Activated CD4-positive, CD25-positive, alpha-beta regulatory T cell (primary cell): ENCODE data around the gene NUS1.
"Not testable (repeated sequence)": the region's sequence is repeated elsewhere in the genome, so short reads cannot be mapped to it uniquely, and the experiment has no call there.

ENCODE experiments used
- DNase-seq, 4 experiments: peaks; one replicate each; lab custom pipeline; 2025; lab: John Stamatoyannopoulos, UW

NUS1 gene

GRCh38 chr6:117674991-117675657 lies at the start of gene NUS1:
Gene NUS1, plus strand, starts transcription at chr6:117675469. Its CDS starts 202 bp downstream, at chr6:117675671.
- DNase-seq, result peak; percentile 96 to 99 (median 97)

GRCh38 chr6:117627533-117627932 lies 47.7 kb upstream of the NUS1 start:
- DNase-seq, result no peak

DNA sequence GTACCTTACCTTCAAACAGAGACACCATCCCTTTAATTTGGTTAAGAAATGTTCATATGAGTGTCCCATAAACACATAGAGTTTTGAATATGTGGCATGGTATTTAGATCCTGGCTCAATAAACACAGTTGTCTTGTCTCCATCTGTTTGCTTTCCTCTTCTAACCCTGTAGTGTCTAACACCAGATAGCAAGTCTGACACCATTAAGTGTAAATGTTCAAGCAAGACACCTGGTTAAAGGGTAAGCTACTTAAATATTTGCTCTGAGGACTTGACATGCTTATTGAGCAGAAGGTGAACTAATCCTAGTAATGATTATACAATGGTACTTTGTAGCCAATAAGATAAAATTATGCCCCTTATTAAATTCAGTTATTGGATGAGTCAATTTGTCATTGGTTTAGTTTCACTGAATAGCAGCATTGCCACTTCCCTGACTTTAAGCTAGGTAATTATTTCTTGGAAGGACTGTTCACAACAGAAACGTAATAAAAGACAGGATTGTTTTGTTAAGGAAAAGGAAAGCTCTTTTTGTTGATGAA lies 46.1 kb upstream of the NUS1 start:
- DNase-seq, result no peak

DNA sequence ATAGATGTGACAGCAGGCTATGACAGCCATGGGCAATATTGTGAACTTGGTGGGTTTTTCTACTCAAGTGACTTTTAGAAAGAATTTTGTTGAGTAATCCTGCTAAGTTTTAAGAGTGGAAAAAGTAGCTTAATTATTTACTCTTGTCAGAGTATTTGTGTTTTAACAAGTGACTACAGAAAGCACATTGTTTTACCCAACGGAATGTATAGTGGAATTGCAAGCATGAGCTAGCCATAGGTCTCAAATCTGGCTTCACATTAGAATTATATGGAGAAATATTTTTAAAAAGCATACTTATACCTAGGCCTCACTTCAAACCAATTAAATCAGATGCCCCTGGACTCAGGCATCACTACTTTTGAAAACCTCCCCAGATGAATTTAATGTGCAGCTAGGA lies 37.5 kb upstream of the NUS1 start:
- no peak for DNase-seq

DNA sequence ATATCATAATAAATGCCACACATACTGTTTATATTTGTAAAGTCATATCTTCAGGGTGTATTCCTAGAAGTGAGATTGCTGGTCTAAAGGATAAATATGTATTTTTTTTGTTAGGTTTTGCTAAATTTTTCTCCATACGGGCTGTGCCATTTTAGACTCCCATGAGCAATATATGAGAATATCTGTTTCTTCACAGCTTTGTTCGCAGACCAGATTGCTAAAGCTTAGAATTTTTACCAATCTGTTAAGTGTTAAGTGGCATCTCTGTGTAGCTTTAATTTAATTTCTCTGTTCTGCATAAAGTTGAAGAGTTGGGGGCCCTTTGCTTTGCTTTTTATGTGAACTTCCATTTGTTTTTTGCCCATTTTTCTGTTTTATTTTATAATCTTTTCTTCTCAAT lies 32.3 kb upstream of the NUS1 start:
- no peak for DNase-seq

- DNase-seq, result not testable (repeated sequence)
Observed at GRCh38 chr6:117651984-117652383, 23.3 kb upstream of the NUS1 start.

- no peak for DNase-seq
Observed at GRCh38 chr6:117653949-117654348, 21.3 kb upstream of the NUS1 start.

DNA sequence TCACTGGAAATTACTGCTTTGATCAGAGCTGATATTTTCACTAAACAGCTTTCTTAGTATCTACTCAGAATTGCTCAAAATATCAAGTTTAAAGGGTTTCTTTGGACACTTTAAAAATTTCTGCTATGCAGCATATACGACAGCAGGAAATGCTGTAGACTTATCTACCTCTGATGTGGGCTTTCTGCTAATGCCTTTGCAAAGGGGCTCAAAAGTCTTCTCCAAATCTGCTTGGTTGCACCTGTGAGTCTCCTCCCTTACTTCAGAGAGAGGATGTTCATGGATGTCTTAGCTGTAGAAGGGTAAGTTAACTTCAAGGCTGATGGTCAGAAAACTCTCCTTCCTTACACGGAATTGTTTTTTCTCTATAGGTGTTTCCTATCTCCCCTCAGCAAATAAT lies 19.9 kb upstream of the NUS1 start:
- no peak for DNase-seq

DNA sequence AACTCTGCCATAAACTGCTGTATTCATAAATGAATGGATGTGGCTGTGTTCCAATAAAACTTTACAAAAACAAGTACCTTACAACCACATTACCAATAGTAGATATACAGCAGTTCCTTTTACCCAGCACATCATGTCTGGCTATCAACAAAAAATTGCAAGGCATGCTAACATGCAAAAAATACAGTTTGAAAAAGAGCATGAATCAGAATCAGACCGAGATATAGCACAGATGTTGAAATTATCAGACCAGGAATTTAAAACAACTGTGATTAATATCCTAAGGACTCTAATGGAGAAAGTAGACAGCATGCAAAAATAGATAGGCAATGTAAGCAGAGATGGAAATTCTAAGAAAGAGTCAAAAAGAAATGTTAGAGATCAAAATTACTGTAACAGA lies 8.4 kb upstream of the NUS1 start:
- no peak for DNase-seq

- no peak for DNase-seq
Observed at GRCh38 chr6:117668736-117669135, 6.5 kb upstream of the NUS1 start.

- DNase-seq, result no peak
Observed at GRCh38 chr6:117674503-117674902, 766 bp upstream of the NUS1 start.

DNA sequence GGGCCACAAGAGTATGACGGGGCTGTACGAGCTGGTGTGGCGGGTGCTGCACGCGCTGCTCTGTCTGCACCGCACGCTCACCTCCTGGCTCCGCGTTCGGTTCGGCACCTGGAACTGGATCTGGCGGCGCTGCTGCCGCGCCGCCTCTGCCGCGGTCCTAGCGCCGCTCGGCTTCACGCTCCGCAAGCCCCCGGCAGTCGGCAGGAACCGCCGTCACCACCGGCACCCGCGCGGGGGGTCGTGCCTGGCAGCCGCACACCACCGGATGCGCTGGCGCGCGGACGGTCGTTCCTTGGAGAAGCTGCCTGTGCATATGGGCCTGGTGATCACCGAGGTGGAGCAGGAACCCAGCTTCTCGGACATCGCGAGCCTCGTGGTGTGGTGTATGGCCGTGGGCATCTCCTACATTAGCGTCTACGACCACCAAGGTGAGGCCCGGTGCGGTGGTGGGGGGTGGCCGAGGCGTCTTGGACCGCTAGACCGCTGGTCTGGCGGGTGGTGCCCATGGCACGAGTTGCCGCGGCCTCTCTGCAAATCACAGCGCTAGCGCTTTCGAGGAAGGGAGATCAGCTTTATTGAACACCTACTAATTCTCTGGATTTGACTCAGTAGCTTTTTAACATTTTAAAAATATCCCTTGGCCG lies 511 bp downstream of the NUS1 start:
- DNase-seq, result not testable (repeated sequence)

- DNase-seq, result no peak
Observed at GRCh38 chr6:117676577-117677218, 1.4 kb downstream of the NUS1 start.

- no peak for DNase-seq
Observed at GRCh38 chr6:117677553-117678141, 2.4 kb downstream of the NUS1 start.

GRCh38 chr6:117681162-117681741 lies 6.0 kb downstream of the NUS1 start:
- DNase-seq, result no peak

DNA sequence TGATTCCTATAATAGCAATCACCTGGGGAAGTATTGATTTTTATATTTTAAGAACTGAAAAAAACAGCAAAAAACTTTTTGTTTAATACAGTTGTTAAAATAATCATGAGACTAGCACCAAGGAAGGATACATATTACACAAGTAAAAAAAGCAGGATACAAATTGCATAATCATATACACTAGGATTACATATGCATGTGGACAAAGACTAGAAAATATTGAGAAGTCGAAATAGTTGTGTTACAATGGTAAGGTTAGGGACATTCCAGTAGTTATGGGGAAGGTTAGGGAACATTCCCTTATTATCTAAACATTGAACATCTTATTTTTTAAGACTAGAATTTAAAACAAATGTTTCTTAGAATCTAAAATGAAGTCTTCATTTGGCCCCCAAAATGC lies 9.5 kb downstream of the NUS1 start:
- DNase-seq, result no peak

GRCh38 chr6:117685359-117685758 lies 10.1 kb downstream of the NUS1 start:
- DNase-seq, result no peak

- no peak for DNase-seq
Observed at GRCh38 chr6:117687021-117687648, 11.9 kb downstream of the NUS1 start.

DNA sequence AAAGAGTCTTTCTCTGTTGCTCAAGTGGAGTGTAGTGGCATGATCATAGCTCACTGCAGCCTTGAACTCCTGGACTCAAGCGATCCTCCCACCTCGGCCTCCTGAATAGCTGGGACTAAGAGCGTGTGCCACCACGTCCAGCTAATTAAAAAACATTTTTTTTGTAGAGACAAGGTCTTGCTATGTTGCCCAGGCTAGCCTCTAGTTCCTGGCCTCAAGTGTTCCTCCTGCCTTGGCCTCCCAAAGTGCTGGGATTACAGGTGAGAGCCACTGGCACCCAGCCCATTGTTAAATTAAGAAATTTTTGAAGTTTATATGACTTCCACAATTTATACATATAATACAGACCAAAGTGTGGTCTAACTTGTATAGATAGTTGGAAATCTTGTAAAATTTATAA lies 14.3 kb downstream of the NUS1 start:
- DNase-seq, result not testable (repeated sequence)

DNA sequence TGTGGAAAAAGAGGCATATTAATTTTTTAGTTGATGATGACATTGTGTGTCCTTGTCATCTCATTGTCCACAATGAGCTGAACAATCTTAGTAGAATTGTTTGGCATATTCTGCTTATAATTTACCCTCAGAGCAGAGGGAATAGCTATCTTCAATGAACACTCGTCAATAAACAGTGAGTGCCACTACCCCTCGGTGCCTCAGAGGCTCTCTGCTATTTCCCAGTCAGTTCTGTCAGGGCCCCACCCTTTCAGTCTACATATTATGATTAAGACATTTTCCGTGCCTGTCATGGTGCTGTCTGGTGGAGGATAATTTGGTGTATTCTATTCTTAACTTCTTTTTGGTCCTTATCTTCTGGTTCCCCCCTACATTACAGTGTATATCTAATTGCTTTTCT lies 31.2 kb downstream of the NUS1 start:
- DNase-seq, result no peak

DNA sequence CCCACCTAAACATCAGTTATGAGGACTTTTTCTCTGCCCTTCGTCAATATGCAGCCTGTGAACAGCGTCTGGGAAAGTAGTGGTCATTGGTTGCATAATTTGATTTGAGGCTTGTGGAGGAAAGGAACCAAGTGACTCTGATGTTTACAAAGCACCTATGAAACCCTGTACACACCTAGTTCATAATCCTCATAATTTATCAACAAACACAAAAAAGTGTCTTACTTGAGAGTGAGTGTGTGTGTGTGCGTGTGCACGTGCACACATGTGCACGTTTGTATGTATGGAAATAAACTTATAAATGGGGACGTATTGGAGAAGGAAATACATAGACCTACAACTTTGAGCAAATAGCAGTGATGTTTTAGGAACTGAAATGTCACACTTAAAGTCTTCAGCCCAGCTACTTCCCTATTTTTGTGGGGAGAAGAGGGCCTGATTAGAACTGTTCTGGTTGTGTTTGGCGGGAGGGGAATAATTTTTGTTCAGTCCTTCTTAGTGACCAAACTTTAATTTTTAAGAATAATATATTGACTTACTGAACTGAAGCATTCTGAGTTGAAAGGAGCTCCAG lies 31.8 kb downstream of the NUS1 start:
- DNase-seq, result not testable (repeated sequence)
